PC-3 (cell line): ENCODE results near the gene LENG1.

ENCODE experiments used
- EZH2 ChIP-seq: fragments of 300-600 bp; sonication (generic); IDR thresholded peaks from one replicate; pipeline ENCODE4 v1.6.1; 2017; ENCODE audit warnings: antibody characterized with exemption, mild to moderate bottlenecking, low read length; ENCODE audit not compliant: unreplicated experiment
- EZH2phosphoT487 ChIP-seq: fragments of 300-600 bp; sonication (generic); IDR thresholded peaks from 2 replicates; pipeline ENCODE4 v1.6.1; 2018; ENCODE audit warnings: mild to moderate bottlenecking, antibody characterized with exemption, low read length, borderline replicate concordance
- TF ChIP-seq, protein P1 (sequence below): fragments of 300-600 bp; sonication (generic); conservative IDR thresholded peaks from 2 replicates; pipeline ENCODE4 v1.5.1; 2017; ENCODE audit warnings: antibody characterized with exemption, low read depth, mild to moderate bottlenecking, low read length

DNA sequence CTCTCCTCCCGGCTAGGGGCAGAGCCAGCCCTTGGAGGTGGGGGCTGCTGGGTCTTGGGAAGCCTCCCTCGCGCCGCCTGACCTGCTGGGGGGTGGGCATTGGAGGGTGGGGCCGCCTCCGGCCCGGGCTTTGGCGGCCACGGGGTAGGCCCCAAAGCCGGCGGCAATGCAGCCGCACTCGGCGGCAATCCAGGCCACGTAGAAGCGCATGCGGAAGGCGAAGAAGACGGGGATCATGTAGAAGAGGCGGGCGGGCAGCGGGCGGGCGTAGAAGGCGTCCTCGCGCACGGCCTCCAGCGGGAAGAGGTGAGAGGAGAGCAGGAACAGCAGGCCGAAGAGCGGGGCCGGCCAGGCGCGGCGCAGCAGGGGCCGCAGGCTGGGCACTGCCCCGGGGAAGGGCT lies 21.2 kb upstream of the LENG1 start:
- TF ChIP-seq EZH2phosphoT487 (no peak), EZH2 (no peak)
- TF ChIP-seq, protein P1, sequence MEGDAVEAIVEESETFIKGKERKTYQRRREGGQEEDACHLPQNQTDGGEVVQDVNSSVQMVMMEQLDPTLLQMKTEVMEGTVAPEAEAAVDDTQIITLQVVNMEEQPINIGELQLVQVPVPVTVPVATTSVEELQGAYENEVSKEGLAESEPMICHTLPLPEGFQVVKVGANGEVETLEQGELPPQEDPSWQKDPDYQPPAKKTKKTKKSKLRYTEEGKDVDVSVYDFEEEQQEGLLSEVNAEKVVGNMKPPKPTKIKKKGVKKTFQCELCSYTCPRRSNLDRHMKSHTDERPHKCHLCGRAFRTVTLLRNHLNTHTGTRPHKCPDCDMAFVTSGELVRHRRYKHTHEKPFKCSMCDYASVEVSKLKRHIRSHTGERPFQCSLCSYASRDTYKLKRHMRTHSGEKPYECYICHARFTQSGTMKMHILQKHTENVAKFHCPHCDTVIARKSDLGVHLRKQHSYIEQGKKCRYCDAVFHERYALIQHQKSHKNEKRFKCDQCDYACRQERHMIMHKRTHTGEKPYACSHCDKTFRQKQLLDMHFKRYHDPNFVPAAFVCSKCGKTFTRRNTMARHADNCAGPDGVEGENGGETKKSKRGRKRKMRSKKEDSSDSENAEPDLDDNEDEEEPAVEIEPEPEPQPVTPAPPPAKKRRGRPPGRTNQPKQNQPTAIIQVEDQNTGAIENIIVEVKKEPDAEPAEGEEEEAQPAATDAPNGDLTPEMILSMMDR = no peak
